GM23338 (cell line): ENCODE measurements around the gene RNF187. TPM values are rescaled to one million over a fixed set of nuclear protein-coding genes. Genes with fewer than 3 reads are reported as not detected.

Experiments
- ATAC-seq: fragments of 200-7000 bp; cut with Tn5 transposase; 3 replicates; pipeline ENCODE4 v1.9.1; 2020
- DNase-seq: peaks from one replicate; pipeline ENCODE4 v3.0.0-alpha.2; 2015; ENCODE audit warnings: low spot score
- H2AFZ ChIP-seq: fragments of 200-600 bp; sonication (generic); 2 replicates; pipeline ENCODE4 v1.8.0; 2016; ENCODE audit warnings: antibody characterized with exemption, mild to moderate bottlenecking, moderate library complexity
- H3F3A ChIP-seq: fragments of 200-600 bp; sonication (generic); replicated peaks from 2 replicates; pipeline ENCODE4 v1.8.0; 2017; ENCODE audit warnings: antibody characterized with exemption, mixed run types, low read depth
- H3K27ac ChIP-seq: fragments of 200-600 bp; sonication (generic); 2 replicates; pipeline ENCODE4 v1.6.1; 2016; ENCODE audit warnings: low read depth
- H3K27me3 ChIP-seq: fragments of 200-600 bp; sonication (generic); 2 replicates; pipeline ENCODE4 v1.8.0; 2016; ENCODE audit warnings: mild to moderate bottlenecking, mixed run types, moderate library complexity; ENCODE audit not compliant: insufficient read depth
- H3K36me3 ChIP-seq: fragments of 200-600 bp; sonication (generic); 2 replicates; pipeline ENCODE4 v1.8.0; 2016; ENCODE audit warnings: mild to moderate bottlenecking; ENCODE audit not compliant: insufficient read depth
- H3K4me1 ChIP-seq: fragments of 200-600 bp; sonication (generic); 2 replicates; pipeline ENCODE4 v1.8.0; 2016; ENCODE audit warnings: mild to moderate bottlenecking, moderate library complexity; ENCODE audit not compliant: insufficient read depth
- H3K4me2 ChIP-seq: fragments of 200-600 bp; sonication (generic); 2 replicates; pipeline ENCODE4 v1.7.1; 2017; ENCODE audit warnings: mixed run types
- H3K4me3 ChIP-seq: fragments of 200-600 bp; sonication (generic); 2 replicates; pipeline ENCODE4 v1.6.1; 2016; ENCODE audit warnings: mixed run types
- H3K79me2 ChIP-seq: fragments of 200-600 bp; sonication (generic); replicated peaks from 2 replicates; pipeline ENCODE4 v1.8.0; 2017; ENCODE audit warnings: mild to moderate bottlenecking; ENCODE audit not compliant: insufficient read depth
- H3K9me2 ChIP-seq: fragments of 200-600 bp; sonication (generic); 2 replicates; pipeline ENCODE4 v1.8.0; 2017; ENCODE audit not compliant: insufficient read depth
- H4K20me1 ChIP-seq: fragments of 200-600 bp; sonication (generic); replicated peaks from 2 replicates; pipeline ENCODE4 v1.8.0; 2017; ENCODE audit warnings: mild to moderate bottlenecking; ENCODE audit not compliant: insufficient read depth
- H3K27ac Mint-ChIP-seq: 2 replicates; pipeline ENCODE4 v1.8.0; 2020; ENCODE audit warnings: inconsistent platforms, mild to moderate bottlenecking, moderate library complexity, mixed read lengths
- H3K27me3 Mint-ChIP-seq: 3 replicates; pipeline ENCODE4 v1.8.0; 2022; ENCODE audit warnings: low read depth, mild to moderate bottlenecking, moderate library complexity, mixed read lengths, inconsistent platforms; ENCODE audit not compliant: insufficient read depth, poor library complexity
- H3K36me3 Mint-ChIP-seq: 3 replicates; pipeline ENCODE4 v1.8.0; 2021; ENCODE audit warnings: low read depth, mild to moderate bottlenecking, inconsistent platforms, moderate library complexity, mixed read lengths
- H3K4me1 Mint-ChIP-seq: 3 replicates; pipeline ENCODE4 v1.8.0; 2020; ENCODE audit warnings: mild to moderate bottlenecking, inconsistent platforms, mixed read lengths
- H3K4me3 Mint-ChIP-seq: 3 replicates; pipeline ENCODE4 v1.8.0; 2021; ENCODE audit warnings: moderate library complexity, mild to moderate bottlenecking, inconsistent platforms, mixed read lengths
- H3K9me3 Mint-ChIP-seq: 3 replicates; pipeline ENCODE4 v1.8.0; 2020; ENCODE audit warnings: moderate library complexity, mild to moderate bottlenecking, inconsistent platforms, mixed read lengths
- CREB1 ChIP-seq: fragments of 250-450 bp; sonication (Bioruptor Pico); IDR thresholded peaks from 2 replicates; pipeline ENCODE4 v1.5.0; 2020; ENCODE audit warnings: low read depth, mild to moderate bottlenecking, moderate library complexity
- EZH2 ChIP-seq: fragments of 200-600 bp; sonication (generic); IDR thresholded peaks from one replicate; pipeline ENCODE4 v1.8.0; 2017; ENCODE audit warnings: antibody characterized with exemption, mild to moderate bottlenecking, low read depth; ENCODE audit not compliant: unreplicated experiment
- EZH2phosphoT487 ChIP-seq: fragments of 200-600 bp; sonication (generic); IDR thresholded peaks from one replicate; pipeline ENCODE4 v1.8.1; 2018; ENCODE audit warnings: antibody characterized with exemption; ENCODE audit not compliant: unreplicated experiment
- NANOG ChIP-seq: IDR thresholded peaks from 2 replicates; pipeline ENCODE4 v1.6.1; 2016; ENCODE audit warnings: antibody characterized with exemption, borderline replicate concordance
- POLR2AphosphoS5 ChIP-seq: IDR thresholded peaks from 2 replicates; pipeline ENCODE4 v1.6.1; 2016; ENCODE audit warnings: antibody characterized with exemption, low read depth
- REST ChIP-seq: IDR thresholded peaks from one replicate; pipeline ENCODE4 v1.6.1; 2018; ENCODE audit warnings: antibody characterized with exemption; ENCODE audit not compliant: unreplicated experiment
- STAT1 ChIP-seq: IDR thresholded peaks from one replicate; pipeline ENCODE4 v1.6.1; 2016; ENCODE audit warnings: antibody characterized with exemption; ENCODE audit not compliant: unreplicated experiment
- ZNF114 ChIP-seq: fragments of 250-450 bp; sonication (Bioruptor Pico); IDR thresholded peaks from 2 replicates; pipeline ENCODE4 v1.5.0; 2020; ENCODE audit warnings: mild to moderate bottlenecking, moderate library complexity
- polyA plus RNA-seq: library from polyadenylated mRNA; unstranded; fragments of >200 nt; fragmentation: Nextera tagmentation; extraction: Ambion mirVana; gene quantifications from 2 replicates; pipeline ENCODE4 v1.2.1, GENCODE V29; 2016
- total RNA-seq: library from RNA; depleted of rRNA; stranded (reverse); fragments of >200 nt; shearing (Covaris generic); gene quantifications from 2 replicates; pipeline ENCODE4 v1.2.3, GENCODE V29; 2014
- TF ChIP-seq, protein P1 (sequence below), 2 experiments: fragments of 200-600 bp in 1 of 2; sonication (generic) in 1 of 2; conservative IDR thresholded peaks; 2 replicates each; pipeline versions ENCODE4 v1.5.1 to v1.6.1; 2016 to 2017; ENCODE audit warnings: antibody characterized with exemption in 2 of 2, low read depth in 2 of 2, mild to moderate bottlenecking in 2 of 2, moderate library complexity in 1 of 2
- TF ChIP-seq, protein P2 (sequence below): IDR thresholded peaks from 2 replicates; pipeline ENCODE4 v1.6.1; 2016; ENCODE audit warnings: antibody characterized with exemption

The RNF187 gene
- total and polyA plus RNA-seq, 2 experiments from 2014 or later = 24.8 to 55.3 TPM

GRCh38 chr1:228443395-228443794 lies 43.8 kb upstream of the RNF187 start (continued):
- no peak for TF ChIP-seq REST
- no peak for TF ChIP-seq CREB1
- TF ChIP-seq, protein P1, sequence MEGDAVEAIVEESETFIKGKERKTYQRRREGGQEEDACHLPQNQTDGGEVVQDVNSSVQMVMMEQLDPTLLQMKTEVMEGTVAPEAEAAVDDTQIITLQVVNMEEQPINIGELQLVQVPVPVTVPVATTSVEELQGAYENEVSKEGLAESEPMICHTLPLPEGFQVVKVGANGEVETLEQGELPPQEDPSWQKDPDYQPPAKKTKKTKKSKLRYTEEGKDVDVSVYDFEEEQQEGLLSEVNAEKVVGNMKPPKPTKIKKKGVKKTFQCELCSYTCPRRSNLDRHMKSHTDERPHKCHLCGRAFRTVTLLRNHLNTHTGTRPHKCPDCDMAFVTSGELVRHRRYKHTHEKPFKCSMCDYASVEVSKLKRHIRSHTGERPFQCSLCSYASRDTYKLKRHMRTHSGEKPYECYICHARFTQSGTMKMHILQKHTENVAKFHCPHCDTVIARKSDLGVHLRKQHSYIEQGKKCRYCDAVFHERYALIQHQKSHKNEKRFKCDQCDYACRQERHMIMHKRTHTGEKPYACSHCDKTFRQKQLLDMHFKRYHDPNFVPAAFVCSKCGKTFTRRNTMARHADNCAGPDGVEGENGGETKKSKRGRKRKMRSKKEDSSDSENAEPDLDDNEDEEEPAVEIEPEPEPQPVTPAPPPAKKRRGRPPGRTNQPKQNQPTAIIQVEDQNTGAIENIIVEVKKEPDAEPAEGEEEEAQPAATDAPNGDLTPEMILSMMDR (conservative IDR thresholded peaks at IDR 0.05; ENCODE audit: low read depth in 2 of 2) = no peak
- TF ChIP-seq STAT1 = no peak
- TF ChIP-seq EZH2 = no peak
- TF ChIP-seq EZH2phosphoT487 = no peak

GRCh38 chr1:228445490-228445842 lies 41.7 kb upstream of the RNF187 start:
- ATAC-seq (peak; percentile 10; the same call in 2 of the 3 replicates), DNase-seq (no peak)
- peak overlapping the region; percentile 75 for H3K4me3 ChIP-seq
- Mint-ChIP-seq H3K4me3 (peak overlapping the region; percentile 77), H3K36me3 (no peaks in the 10 kb centered on the region), H3K27me3 (peaks cover 59% of the 10 kb centered on the region), H3K9me3 (no peaks in the 10 kb centered on the region), H3K4me1 (peaks cover 15% of the 10 kb centered on the region; the same call in 2 of the 3 replicates), H3K27ac (no peak overlapping the region)
- no peaks in the 10 kb centered on the region for H3K36me3 ChIP-seq
- 0 out of 2 replicates have a peak, but pooled peaks cover 3% of the 10 kb centered on the region for H4K20me1 ChIP-seq
- peak overlapping the region; percentile 91; the same call in 1 of the 2 replicates for H2AFZ ChIP-seq
- no peak overlapping the region for H3K27ac ChIP-seq
- H3K27me3 ChIP-seq = peaks cover 94% of the 10 kb centered on the region
- H3K9me2 ChIP-seq = 0 out of 2 replicates have a peak, but pooled peaks cover 6% of the 10 kb centered on the region
- peak overlapping the region; percentile 92 for H3K4me2 ChIP-seq
- no peaks in the 10 kb centered on the region; the same call in none of the 2 replicates for H3F3A ChIP-seq
- H3K79me2 ChIP-seq = no peaks in the 10 kb centered on the region
- peaks cover 12% of the 10 kb centered on the region; the same call in 1 of the 2 replicates for H3K4me1 ChIP-seq
- TF ChIP-seq, protein P2, sequence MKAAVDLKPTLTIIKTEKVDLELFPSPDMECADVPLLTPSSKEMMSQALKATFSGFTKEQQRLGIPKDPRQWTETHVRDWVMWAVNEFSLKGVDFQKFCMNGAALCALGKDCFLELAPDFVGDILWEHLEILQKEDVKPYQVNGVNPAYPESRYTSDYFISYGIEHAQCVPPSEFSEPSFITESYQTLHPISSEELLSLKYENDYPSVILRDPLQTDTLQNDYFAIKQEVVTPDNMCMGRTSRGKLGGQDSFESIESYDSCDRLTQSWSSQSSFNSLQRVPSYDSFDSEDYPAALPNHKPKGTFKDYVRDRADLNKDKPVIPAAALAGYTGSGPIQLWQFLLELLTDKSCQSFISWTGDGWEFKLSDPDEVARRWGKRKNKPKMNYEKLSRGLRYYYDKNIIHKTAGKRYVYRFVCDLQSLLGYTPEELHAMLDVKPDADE = no peak
- TF ChIP-seq ZNF114 (CRISPR knock-in tag) = no peak
- TF ChIP-seq NANOG = no peak
- TF ChIP-seq REST = no peak
- no peak for TF ChIP-seq STAT1
- no peak for TF ChIP-seq CREB1
- TF ChIP-seq POLR2AphosphoS5 = no peak
- TF ChIP-seq, protein P1 (conservative IDR thresholded peaks at IDR 0.05; ENCODE audit: low read depth in 2 of 2) = no peak
